GM13977 (cell line): Measurements from ENCODE around the gene OXNAD1.
A peak's percentile ranks its signal among the peaks of the same experiment; 100 is the strongest.

Experiments used
- DNase-seq: peaks from one replicate; pipeline ENCODE4 v3.0.0; 2012; ENCODE audit warnings: low spot score
- CTCF ChIP-seq: IDR thresholded peaks from 2 replicates; pipeline ENCODE4 v1.5.1; 2012; ENCODE audit warnings: mild to moderate bottlenecking, control low read depth; ENCODE audit not compliant: insufficient read depth; ENCODE audit errors: extremely low read depth, missing control alignments
- in situ Hi-C: fragments of 300-500 bp; cut with MboI; formaldehyde crosslinking; loops from one replicate; pipeline ENCODE4 v1.12.0; 2022; ENCODE audit warnings: low sequenced_read_pairs, low pct_unique_long_range_greater_than_20kb, mixed read lengths, inconsistent platforms; ENCODE audit not compliant: unreplicated experiment

Gene OXNAD1

GRCh38 chr3:16243706-16244490 lies 21.1 kb upstream of the OXNAD1 start:
- TF ChIP-seq CTCF: no peak
- DNase-seq: no peak
- in situ Hi-C loops: loop anchor here (10.0 kb wide), 1 partner anchor 189 kb away; no protein-coding TSS in a partner anchor

GRCh38 chr3:16245609-16246008 lies 19.4 kb upstream of the OXNAD1 start:
- no peak for TF ChIP-seq CTCF
- no peak for DNase-seq
- in situ Hi-C loops: loop anchor here (10.0 kb wide), 1 partner anchor 191 kb away; no protein-coding TSS in a partner anchor

GRCh38 chr3:16247282-16248061 lies 17.5 kb upstream of the OXNAD1 start:
- in situ Hi-C loops: loop anchor here (10.0 kb wide), 1 partner anchor 193 kb away; no protein-coding TSS in a partner anchor
- TF ChIP-seq CTCF: peak; percentile 94
- peak; percentile 77 for DNase-seq

GRCh38 chr3:16248556-16248955 lies 16.5 kb upstream of the OXNAD1 start:
- TF ChIP-seq CTCF: no peak
- no peak for DNase-seq
- in situ Hi-C loops: loop anchor here (10.0 kb wide), 1 partner anchor 194 kb away; no protein-coding TSS in a partner anchor

GRCh38 chr3:16249336-16249735 lies 15.7 kb upstream of the OXNAD1 start:
- TF ChIP-seq CTCF: peak; percentile 46
- no peak for DNase-seq
- in situ Hi-C loops: loop anchor here (10.0 kb wide), 1 partner anchor 195 kb away; no protein-coding TSS in a partner anchor

GRCh38 chr3:16249886-16250285 lies 15.1 kb upstream of the OXNAD1 start:
- TF ChIP-seq CTCF: no peak
- in situ Hi-C loops: loop anchor here (10.0 kb wide), 1 partner anchor 195 kb away; no protein-coding TSS in a partner anchor
- no peak for DNase-seq
